ENCODE data around the gene OR4F15.
"Not testable (repeated sequence)": the region's sequence is repeated elsewhere in the genome, so short reads cannot be mapped to it uniquely, and the experiment has no call there.

OR4F15 gene

DNA sequence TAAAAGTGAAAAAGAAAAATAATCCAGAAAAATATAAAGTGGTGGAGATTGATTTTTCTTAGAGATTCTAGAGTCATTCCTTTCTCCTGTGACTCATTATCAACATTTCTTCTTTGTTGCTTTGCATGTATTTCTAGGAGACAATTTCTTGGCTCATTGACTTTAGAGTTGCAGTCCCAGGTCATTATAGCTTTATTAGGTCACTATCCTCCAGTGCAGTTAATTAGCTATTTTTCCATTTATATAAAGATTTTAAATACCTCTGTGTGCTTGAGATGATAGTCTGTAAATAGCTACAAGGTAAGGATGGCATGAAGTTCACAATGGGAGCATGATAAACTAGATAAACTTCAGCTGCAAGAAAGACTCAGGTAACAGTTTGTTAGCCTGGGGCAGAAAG is at the start of gene OR4F15:
OR4F15 (plus strand) TSS at position 301 of the 400 bp plus-strand sequence. CDS start 5,985 bp downstream, outside the sequence.
- Mint-ChIP-seq H3K9me3 (no peaks in the 10 kb centered on the region), H3K4me1 (no peaks in the 10 kb centered on the region), H3K27me3 (peaks cover 47% of the 10 kb centered on the region), H3K27ac (no peak within 1 kb of the TSS), H3K4me3 (no peak within 1 kb of the TSS), H3K36me3 (no peaks in the 10 kb centered on the region)
- no peak for ATAC-seq

- not testable (repeated sequence) for H3K4me3 Mint-ChIP-seq
Observed at GRCh38 chr15:101764669-101765339, 47.2 kb upstream of the OR4F15 start.

DNA sequence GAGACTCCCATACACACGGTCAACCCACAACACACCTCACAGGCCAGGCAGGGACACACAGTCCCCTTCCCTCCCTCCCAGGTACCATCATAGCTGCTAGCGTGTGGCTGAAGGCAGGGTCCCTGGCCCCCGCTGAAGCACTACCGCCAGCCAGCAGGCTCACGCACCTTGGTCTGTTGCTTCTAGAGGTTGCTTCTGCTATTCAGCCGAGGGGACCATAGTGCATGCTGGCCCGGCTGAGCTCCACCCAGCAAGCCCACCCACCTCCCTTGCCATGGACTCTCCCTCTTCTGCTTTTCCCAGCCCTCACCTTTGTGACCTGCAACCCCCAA is 46.7 kb upstream of the OR4F15 start:
- not testable (repeated sequence) for ATAC-seq, H3K27ac Mint-ChIP-seq, H3K9me3 Mint-ChIP-seq, H3K4me3 Mint-ChIP-seq, H3K4me1 Mint-ChIP-seq, H3K27me3 Mint-ChIP-seq, H3K36me3 Mint-ChIP-seq

More at GRCh38 chr15:101764669-101765339, 47.2 kb upstream of the OR4F15 start:
- H3K4me1 Mint-ChIP-seq, ATAC-seq, H3K27me3 Mint-ChIP-seq, H3K9me3 Mint-ChIP-seq, H3K27ac Mint-ChIP-seq, H3K36me3 Mint-ChIP-seq: not testable (repeated sequence)

GRCh38 chr15:101765772-101766456 is 46.1 kb upstream of the OR4F15 start:
- H3K27me3 Mint-ChIP-seq, result no peaks in the 10 kb centered on the region

DNA sequence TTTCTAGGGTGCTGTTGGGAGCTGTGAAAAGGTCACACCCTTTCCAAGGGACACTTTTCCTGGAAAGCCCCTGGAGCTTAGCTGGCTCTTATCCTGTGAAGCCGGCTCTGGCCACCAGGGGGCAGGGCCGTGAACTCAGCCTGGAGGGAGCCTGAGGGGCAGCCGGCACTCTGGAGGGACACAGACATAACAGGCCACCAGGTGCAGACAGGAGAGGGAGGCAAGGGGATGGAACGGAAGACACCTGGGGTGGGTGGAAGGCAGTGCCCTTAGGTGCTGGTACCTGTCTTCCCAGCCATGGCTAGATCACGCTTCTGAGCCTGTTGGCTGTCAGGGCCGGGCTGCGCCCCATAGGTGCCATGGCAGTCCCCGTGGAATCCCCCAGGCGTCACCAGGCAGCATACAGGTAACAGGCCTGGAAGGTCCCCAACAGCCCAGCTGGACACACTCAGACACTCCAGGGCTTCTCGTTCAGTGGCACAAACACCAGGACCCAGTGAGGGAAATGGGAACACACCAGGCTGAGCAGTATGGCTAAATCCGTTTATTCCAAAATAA is 44.8 kb upstream of the OR4F15 start:
- H3K9me3 Mint-ChIP-seq, H3K4me3 Mint-ChIP-seq, ATAC-seq, H3K27me3 Mint-ChIP-seq, H3K27ac Mint-ChIP-seq, H3K36me3 Mint-ChIP-seq, H3K4me1 Mint-ChIP-seq: not testable (repeated sequence)

More at GRCh38 chr15:101765772-101766456, 46.1 kb upstream of the OR4F15 start:
- Mint-ChIP-seq H3K4me1 (no peaks in the 10 kb centered on the region), H3K36me3 (peaks cover 6% of the 10 kb centered on the region), H3K4me3 (no peak overlapping the region), H3K9me3 (peaks cover 3% of the 10 kb centered on the region), H3K27ac (no peak overlapping the region)
- no peak for ATAC-seq

GRCh38 chr15:101772921-101773320 is 39.1 kb upstream of the OR4F15 start:
- Mint-ChIP-seq H3K27ac (no peak overlapping the region), H3K4me3 (no peak overlapping the region), H3K9me3 (no peaks in the 10 kb centered on the region), H3K36me3 (peaks cover 11% of the 10 kb centered on the region), H3K27me3 (peaks cover 12% of the 10 kb centered on the region), H3K4me1 (no peaks in the 10 kb centered on the region)
- ATAC-seq, result no peak

DNA sequence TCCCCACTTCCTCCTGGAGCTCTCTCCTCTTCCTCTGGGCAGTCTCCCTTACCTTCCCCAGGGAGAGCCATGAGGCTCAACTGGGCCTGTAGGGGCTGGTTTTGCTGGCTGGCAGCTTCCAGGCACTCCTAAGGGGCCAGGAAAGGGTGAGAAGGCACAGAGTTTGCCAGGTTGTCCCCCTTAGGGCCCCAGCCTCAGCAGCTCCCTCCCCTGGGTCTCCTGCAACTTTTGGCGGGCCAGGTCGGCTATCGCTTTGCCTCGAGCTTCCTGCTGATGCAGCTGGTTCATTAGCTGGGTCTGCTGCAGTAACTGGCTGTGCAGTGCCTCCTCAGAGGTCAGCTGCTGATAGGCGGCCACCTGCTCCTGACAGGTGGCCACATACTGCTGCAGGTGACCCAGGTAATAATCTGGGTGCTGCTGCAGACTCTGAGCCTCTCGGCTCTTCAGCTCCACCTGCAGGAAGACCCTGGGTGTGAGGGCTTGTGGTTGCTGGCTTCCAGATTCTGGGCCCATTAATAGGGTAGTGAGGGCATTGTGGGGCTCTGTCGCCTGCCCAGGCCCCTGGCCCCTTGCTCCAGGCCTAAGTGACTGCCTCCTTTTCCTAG is 38.4 kb upstream of the OR4F15 start:
- Mint-ChIP-seq H3K4me1 (no peaks in the 10 kb centered on the region), H3K27me3 (peaks cover 19% of the 10 kb centered on the region), H3K4me3 (no peak overlapping the region), H3K36me3 (peaks cover 11% of the 10 kb centered on the region), H3K9me3 (no peaks in the 10 kb centered on the region), H3K27ac (no peak overlapping the region)
- ATAC-seq, result no peak

- Mint-ChIP-seq H3K36me3 (peaks cover 11% of the 10 kb centered on the region), H3K4me1 (peaks cover 3% of the 10 kb centered on the region), H3K27me3 (peaks cover 34% of the 10 kb centered on the region), H3K9me3 (no peaks in the 10 kb centered on the region), H3K27ac (no peak overlapping the region), H3K4me3 (no peak overlapping the region)
- no peak for ATAC-seq
Observed at GRCh38 chr15:101775136-101775535, 36.9 kb upstream of the OR4F15 start.

GRCh38 chr15:101778576-101778975 is 33.4 kb upstream of the OR4F15 start:
- not testable (repeated sequence) for H3K36me3 Mint-ChIP-seq, H3K27ac Mint-ChIP-seq, H3K4me3 Mint-ChIP-seq, H3K9me3 Mint-ChIP-seq, H3K4me1 Mint-ChIP-seq, ATAC-seq
- peaks cover 39% of the 10 kb centered on the region for H3K27me3 Mint-ChIP-seq

DNA sequence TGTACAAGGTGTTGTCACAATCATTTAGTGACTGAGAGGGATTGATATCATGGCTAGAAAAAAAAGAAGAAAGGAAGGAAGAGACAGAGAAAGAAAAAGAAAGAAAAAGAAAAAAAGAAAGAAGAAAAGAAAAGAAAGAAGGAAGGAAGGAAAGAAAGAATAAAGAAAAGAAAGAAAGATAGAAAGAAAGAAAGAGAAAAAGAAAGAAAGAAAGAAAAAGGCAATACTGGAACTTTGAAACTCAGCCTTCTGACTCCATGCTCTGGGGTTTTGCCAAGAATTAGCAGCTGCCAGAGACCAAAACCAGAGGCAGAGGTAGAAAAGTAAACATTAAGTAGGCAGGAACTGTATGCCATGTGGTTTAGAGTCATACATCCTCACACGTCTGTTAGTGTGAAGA is 31.8 kb upstream of the OR4F15 start:
- not testable (repeated sequence) for H3K9me3 Mint-ChIP-seq, H3K27ac Mint-ChIP-seq, H3K36me3 Mint-ChIP-seq, ATAC-seq, H3K4me3 Mint-ChIP-seq, H3K4me1 Mint-ChIP-seq
- peaks cover 50% of the 10 kb centered on the region for H3K27me3 Mint-ChIP-seq

GRCh38 chr15:101781928-101782327 is 30.1 kb upstream of the OR4F15 start:
- Mint-ChIP-seq H3K4me1 (peaks cover 5% of the 10 kb centered on the region), H3K27ac (no peak overlapping the region), H3K4me3 (no peak overlapping the region), H3K27me3 (peaks cover 40% of the 10 kb centered on the region), H3K9me3 (no peaks in the 10 kb centered on the region), H3K36me3 (no peaks in the 10 kb centered on the region)
- ATAC-seq, result no peak

- Mint-ChIP-seq H3K27ac (no peak overlapping the region), H3K4me1 (peaks cover 5% of the 10 kb centered on the region), H3K4me3 (no peak overlapping the region), H3K27me3 (peaks cover 21% of the 10 kb centered on the region), H3K9me3 (no peaks in the 10 kb centered on the region), H3K36me3 (no peaks in the 10 kb centered on the region)
- ATAC-seq, result no peak
Observed at GRCh38 chr15:101784644-101785043, 27.4 kb upstream of the OR4F15 start.

GRCh38 chr15:101786422-101786821 is 25.6 kb upstream of the OR4F15 start:
- not testable (repeated sequence) for H3K36me3 Mint-ChIP-seq, H3K27ac Mint-ChIP-seq, H3K9me3 Mint-ChIP-seq, H3K4me1 Mint-ChIP-seq, ATAC-seq, H3K4me3 Mint-ChIP-seq
- H3K27me3 Mint-ChIP-seq, result peaks cover 12% of the 10 kb centered on the region

DNA sequence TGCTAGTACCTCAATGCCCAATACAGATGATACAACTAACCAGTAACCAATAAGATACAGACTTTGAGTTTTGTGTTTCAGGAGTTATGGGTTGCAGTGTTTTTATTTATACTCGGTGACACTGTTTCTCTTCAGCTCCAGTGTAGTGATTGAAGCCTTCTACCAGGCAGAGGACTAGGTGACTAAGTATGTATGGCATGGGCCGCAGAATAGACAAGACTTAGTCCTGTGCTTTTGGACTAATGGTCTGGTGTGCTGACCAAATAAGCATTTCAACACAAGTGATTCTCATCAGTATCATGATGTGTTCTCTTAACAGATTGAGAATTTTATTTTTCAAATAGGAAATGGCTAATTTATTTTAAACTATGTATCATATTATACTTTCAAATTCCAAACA is 24.0 kb upstream of the OR4F15 start:
- H3K27ac Mint-ChIP-seq, ATAC-seq, H3K36me3 Mint-ChIP-seq, H3K4me1 Mint-ChIP-seq, H3K9me3 Mint-ChIP-seq, H3K4me3 Mint-ChIP-seq: not testable (repeated sequence)
- peaks cover 12% of the 10 kb centered on the region for H3K27me3 Mint-ChIP-seq

GRCh38 chr15:101788503-101789269 is 23.3 kb upstream of the OR4F15 start:
- H3K4me1 Mint-ChIP-seq, H3K27ac Mint-ChIP-seq, ATAC-seq, H3K9me3 Mint-ChIP-seq, H3K4me3 Mint-ChIP-seq, H3K36me3 Mint-ChIP-seq: not testable (repeated sequence)
- peaks cover 12% of the 10 kb centered on the region for H3K27me3 Mint-ChIP-seq
